Measurements from ENCODE around the gene GET3. TPM values are rescaled to one million over a fixed set of nuclear protein-coding genes. Genes with fewer than 3 reads are reported as not detected.

Gene GET3
- polyA plus RNA-seq, 1 of the 3 experiments (the other 2 are of a cell fraction), result 264 TPM

DNA sequence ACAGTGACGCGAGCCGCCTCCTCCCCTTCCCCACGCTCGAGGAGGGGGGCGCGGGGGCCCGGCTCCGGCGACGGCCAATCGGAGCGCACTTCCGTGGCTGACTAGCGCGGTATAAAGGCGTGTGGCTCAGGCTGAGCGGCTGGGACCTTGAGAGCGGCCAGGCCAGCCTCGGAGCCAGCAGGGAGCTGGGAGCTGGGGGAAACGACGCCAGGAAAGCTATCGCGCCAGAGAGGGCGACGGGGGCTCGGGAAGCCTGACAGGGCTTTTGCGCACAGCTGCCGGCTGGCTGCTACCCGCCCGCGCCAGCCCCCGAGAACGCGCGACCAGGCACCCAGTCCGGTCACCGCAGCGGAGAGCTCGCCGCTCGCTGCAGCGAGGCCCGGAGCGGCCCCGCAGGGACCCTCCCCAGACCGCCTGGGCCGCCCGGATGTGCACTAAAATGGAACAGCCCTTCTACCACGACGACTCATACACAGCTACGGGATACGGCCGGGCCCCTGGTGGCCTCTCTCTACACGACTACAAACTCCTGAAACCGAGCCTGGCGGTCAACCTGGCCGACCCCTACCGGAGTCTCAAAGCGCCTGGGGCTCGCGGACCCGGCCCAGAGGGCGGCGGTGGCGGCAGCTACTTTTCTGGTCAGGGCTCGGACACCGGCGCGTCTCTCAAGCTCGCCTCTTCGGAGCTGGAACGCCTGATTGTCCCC lies 54.2 kb downstream of the GET3 start, which contains the start of gene JUNB:
Gene JUNB (plus strand): TSS at position 142 of the 706 bp plus-strand sequence. CDS start 286 bp downstream, at position 428.
- ChIA-PET POLR2A (interaction anchor here (0.6 to 4.4 kb wide), 22 partner anchors 8 to 1420 kb away, joined by 3 to 88 read pairs (median 4); partner anchors contain the start of genes GCDH, GET3, PRDX2 and RNASEH2A), CTCF (interaction anchor here (0.7 to 17.1 kb wide), 9 partner anchors 10 to 174 kb away, joined by 3 to 447 read pairs (median 5); partner anchors contain the start of genes HOOK2, PRDX2, RNASEH2A and THSD8)
- no peaks in the 10 kb centered on the region for H3K9me2 ChIP-seq
- H3F3A ChIP-seq (replicated peaks; ENCODE audit: insufficient read depth), result peaks cover 46% of the 10 kb centered on the region
- WGBS (ENCODE audit: low lambda C conversion rate), result 0% methylated on average over 16 of the region's 73 CpGs
- H3K9me3 ChIP-seq, result no peaks in the 10 kb centered on the region
- H3K4me1 ChIP-seq (ENCODE audit: control insufficient read depth in 1 of 2, insufficient read depth in 2 of 2, low read depth in 1 of 2, low read length in 1 of 2), result peaks cover 32 to 45% of the 10 kb centered on the region in 2 experiments
- peak within 1 kb of the TSS; percentile 80 to 88 for H3K4me3 ChIP-seq (ENCODE audit: low read depth in 2 of 2, low read length in 1 of 2)
- H2AFZ ChIP-seq (ENCODE audit: low read depth), result peak within 1 kb of the TSS; percentile 63; the same call in 1 of the 2 replicates
- H3K9ac ChIP-seq, result peak within 1 kb of the TSS; percentile 95
- H3K36me3 ChIP-seq (replicated peaks in 1 of 2; ENCODE audit: control insufficient read depth in 1 of 2, insufficient read depth in 2 of 2, low read length in 1 of 2), result peaks cover 0 to 6% of the 10 kb centered on the region in 2 experiments
- H3K4me2 ChIP-seq, result peak within 1 kb of the TSS; percentile 88
- peaks cover 20% of the 10 kb centered on the region for H3K79me2 ChIP-seq (ENCODE audit: insufficient read depth)
- peaks cover 17% of the 10 kb centered on the region for H4K20me1 ChIP-seq (ENCODE audit: insufficient read depth)
- H3K27me3 ChIP-seq (ENCODE audit: insufficient read depth), result no peaks in the 10 kb centered on the region
- DNase-seq, result peak; percentile 91
- H3K27ac ChIP-seq (ENCODE audit: low read depth in 2 of 2, low read length in 1 of 2), result peak within 1 kb of the TSS; percentile 96 to 97
- TF ChIP-seq RFX5 (IDR thresholded peaks at IDR 0.05; ENCODE audit: low read length) (peak; percentile 52; the same call in 1 of the 2 replicates), IRF3 (IDR thresholded peaks at IDR 0.05; ENCODE audit: low read depth, low read length) (no peak), EP300 (IDR thresholded peaks at IDR 0.05; ENCODE audit: borderline replicate concordance in 1 of 2, low read depth in 1 of 2, low read length in 1 of 2) (peak in 1 of 2 experiments; percentile 39; a peak in 1 of 4 replicates), MXI1 (IDR thresholded peaks at IDR 0.05; ENCODE audit: low read depth, low read length) (peak; percentile 97), RAD21 (IDR thresholded peaks at IDR 0.05; ENCODE audit: low read length) (peak; percentile 20; the same call in 1 of the 2 replicates), NRF1 (IDR thresholded peaks at IDR 0.05; ENCODE audit: low read depth, low read length) (no peak), TCF12 (IDR thresholded peaks at IDR 0.05) (peak; percentile 50; the same call in 1 of the 2 replicates), POLR2AphosphoS5 (IDR thresholded peaks at IDR 0.05; ENCODE audit: low read depth, low read length) (peak; percentile 100), SIN3A (IDR thresholded peaks at IDR 0.05; ENCODE audit: borderline replicate concordance, low read depth, low read length) (peak; percentile 98), MAX (IDR thresholded peaks at IDR 0.05; ENCODE audit: low read depth) (peak; percentile 99), USF2 (IDR thresholded peaks at IDR 0.05; ENCODE audit: borderline replicate concordance, low read depth, low read length) (no peak), FOXJ3 (CRISPR knock-in tag; IDR thresholded peaks at IDR 0.05) (peak; percentile 85), GABPA (IDR thresholded peaks at IDR 0.05; ENCODE audit: low read depth) (peak; percentile 57), FOSL2 (IDR thresholded peaks at IDR 0.05; ENCODE audit: borderline replicate concordance, low read depth) (peak; percentile 34; the same call in 1 of the 2 replicates), RXRA (IDR thresholded peaks at IDR 0.05; ENCODE audit: borderline replicate concordance, low read depth) (no peak; the same call in 1 of the 2 replicates), RCOR1 (IDR thresholded peaks at IDR 0.05; ENCODE audit: low read length) (peak; percentile 62), CHD2 (IDR thresholded peaks at IDR 0.05; ENCODE audit: low read length, partially characterized antibody) (peak; percentile 77), TAF1 (IDR thresholded peaks at IDR 0.05; ENCODE audit: borderline replicate concordance, low read depth, low read length) (peak; percentile 99), ELF1 (IDR thresholded peaks at IDR 0.05) (peak; percentile 93), NFIC (IDR thresholded peaks at IDR 0.05; ENCODE audit: borderline replicate concordance) (0 out of 2 replicates have a peak, but pooled peaks have one; percentile 50)
- TF ChIP-seq, protein P1, sequence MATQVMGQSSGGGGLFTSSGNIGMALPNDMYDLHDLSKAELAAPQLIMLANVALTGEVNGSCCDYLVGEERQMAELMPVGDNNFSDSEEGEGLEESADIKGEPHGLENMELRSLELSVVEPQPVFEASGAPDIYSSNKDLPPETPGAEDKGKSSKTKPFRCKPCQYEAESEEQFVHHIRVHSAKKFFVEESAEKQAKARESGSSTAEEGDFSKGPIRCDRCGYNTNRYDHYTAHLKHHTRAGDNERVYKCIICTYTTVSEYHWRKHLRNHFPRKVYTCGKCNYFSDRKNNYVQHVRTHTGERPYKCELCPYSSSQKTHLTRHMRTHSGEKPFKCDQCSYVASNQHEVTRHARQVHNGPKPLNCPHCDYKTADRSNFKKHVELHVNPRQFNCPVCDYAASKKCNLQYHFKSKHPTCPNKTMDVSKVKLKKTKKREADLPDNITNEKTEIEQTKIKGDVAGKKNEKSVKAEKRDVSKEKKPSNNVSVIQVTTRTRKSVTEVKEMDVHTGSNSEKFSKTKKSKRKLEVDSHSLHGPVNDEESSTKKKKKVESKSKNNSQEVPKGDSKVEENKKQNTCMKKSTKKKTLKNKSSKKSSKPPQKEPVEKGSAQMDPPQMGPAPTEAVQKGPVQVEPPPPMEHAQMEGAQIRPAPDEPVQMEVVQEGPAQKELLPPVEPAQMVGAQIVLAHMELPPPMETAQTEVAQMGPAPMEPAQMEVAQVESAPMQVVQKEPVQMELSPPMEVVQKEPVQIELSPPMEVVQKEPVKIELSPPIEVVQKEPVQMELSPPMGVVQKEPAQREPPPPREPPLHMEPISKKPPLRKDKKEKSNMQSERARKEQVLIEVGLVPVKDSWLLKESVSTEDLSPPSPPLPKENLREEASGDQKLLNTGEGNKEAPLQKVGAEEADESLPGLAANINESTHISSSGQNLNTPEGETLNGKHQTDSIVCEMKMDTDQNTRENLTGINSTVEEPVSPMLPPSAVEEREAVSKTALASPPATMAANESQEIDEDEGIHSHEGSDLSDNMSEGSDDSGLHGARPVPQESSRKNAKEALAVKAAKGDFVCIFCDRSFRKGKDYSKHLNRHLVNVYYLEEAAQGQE (IDR thresholded peaks at IDR 0.05; ENCODE audit: low read depth, low read length), result peak; percentile 75
- TF ChIP-seq, protein P2, sequence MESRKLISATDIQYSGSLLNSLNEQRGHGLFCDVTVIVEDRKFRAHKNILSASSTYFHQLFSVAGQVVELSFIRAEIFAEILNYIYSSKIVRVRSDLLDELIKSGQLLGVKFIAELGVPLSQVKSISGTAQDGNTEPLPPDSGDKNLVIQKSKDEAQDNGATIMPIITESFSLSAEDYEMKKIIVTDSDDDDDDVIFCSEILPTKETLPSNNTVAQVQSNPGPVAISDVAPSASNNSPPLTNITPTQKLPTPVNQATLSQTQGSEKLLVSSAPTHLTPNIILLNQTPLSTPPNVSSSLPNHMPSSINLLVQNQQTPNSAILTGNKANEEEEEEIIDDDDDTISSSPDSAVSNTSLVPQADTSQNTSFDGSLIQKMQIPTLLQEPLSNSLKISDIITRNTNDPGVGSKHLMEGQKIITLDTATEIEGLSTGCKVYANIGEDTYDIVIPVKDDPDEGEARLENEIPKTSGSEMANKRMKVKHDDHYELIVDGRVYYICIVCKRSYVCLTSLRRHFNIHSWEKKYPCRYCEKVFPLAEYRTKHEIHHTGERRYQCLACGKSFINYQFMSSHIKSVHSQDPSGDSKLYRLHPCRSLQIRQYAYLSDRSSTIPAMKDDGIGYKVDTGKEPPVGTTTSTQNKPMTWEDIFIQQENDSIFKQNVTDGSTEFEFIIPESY (IDR thresholded peaks at IDR 0.05; ENCODE audit: borderline replicate concordance, low read depth), result no peak
- TF ChIP-seq, protein P3, sequence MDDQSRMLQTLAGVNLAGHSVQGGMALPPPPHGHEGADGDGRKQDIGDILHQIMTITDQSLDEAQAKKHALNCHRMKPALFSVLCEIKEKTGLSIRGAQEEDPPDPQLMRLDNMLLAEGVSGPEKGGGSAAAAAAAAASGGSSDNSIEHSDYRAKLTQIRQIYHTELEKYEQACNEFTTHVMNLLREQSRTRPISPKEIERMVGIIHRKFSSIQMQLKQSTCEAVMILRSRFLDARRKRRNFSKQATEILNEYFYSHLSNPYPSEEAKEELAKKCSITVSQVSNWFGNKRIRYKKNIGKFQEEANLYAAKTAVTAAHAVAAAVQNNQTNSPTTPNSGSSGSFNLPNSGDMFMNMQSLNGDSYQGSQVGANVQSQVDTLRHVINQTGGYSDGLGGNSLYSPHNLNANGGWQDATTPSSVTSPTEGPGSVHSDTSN (IDR thresholded peaks at IDR 0.05), result peak; percentile 45
